Measurements from ENCODE around the gene ATP6AP1.

DNA sequence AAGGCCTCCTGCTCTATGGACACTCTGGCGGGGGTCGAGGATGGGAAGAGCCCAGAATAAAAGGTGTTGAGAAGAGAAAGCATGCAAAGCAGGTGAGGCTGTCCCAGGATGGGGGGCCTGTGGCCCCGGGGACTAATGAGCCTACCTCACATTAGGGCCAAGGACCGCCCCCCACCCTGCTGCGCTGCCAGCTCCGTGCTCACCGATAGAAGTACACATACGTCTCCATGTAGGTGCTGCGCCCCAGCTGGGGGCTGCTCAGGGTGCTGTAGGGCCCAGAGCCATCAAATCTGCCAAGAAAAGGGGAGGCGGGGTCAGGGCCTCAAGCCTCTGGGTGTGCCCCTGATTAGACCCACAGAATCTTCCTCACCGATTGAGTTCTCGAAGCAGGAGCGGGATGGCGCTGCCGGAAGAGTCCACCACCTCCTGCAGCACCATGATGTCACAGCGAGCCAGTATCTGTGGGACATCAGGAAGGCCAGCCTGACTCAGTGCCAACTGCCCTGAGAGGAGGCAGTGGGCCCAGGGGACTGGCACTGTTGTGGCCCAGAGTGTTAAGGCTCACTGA lies 23.8 kb upstream of the ATP6AP1 start:
- no peak for TF ChIP-seq CTCF (conservative IDR thresholded peaks at IDR 0.05; ENCODE audit: low read depth in 2 of 2)
- TF ChIP-seq EZH2 (IDR thresholded peaks at IDR 0.05; ENCODE audit: low read depth, unreplicated experiment) = no peak
- TF ChIP-seq CREB1 (CRISPR knock-in tag; IDR thresholded peaks at IDR 0.05; ENCODE audit: low read depth) = no peak
